Measurements from ENCODE around the gene MACROD2. TPM values are rescaled to one million over a fixed set of nuclear protein-coding genes. Genes with fewer than 3 reads are reported as not detected.

MACROD2 gene
- polyA plus RNA-seq, 2 of the 4 experiments (the other 2 are of a cell fraction): 0.96 to 1.3 TPM

GRCh38 chr20:15854911-15855310 is 1859.6 kb downstream of the MACROD2 start:
- H3K4me1 ChIP-seq: no peaks in the 10 kb centered on the region
- TF ChIP-seq E2F6 (IDR thresholded peaks at IDR 0.05; ENCODE audit: borderline replicate concordance, low read depth) (no peak), NR3C1 (IDR thresholded peaks at IDR 0.05) (no peak), SREBF2 (IDR thresholded peaks at IDR 0.05) (no peak)
- WGBS (ENCODE audit: missing lambda C conversion rate): 0% methylated on average over 2 of the region's 2 CpGs
- DNase-seq (ENCODE audit: low read depth in 1 of 2, low spot score in 1 of 2) (no peak), FAIRE-seq (no peak), ATAC-seq (no peak)
- ChIA-PET CTCF (no interaction called here), POLR2A (no interaction called here)
- no peak overlapping the region for H3K27ac ChIP-seq
- H3K9me3 ChIP-seq: no peaks in the 10 kb centered on the region
- H3K4me2 ChIP-seq: no peak overlapping the region
- H3K4me3 ChIP-seq: no peak overlapping the region

GRCh38 chr20:15857173-15857784 is 1862.0 kb downstream of the MACROD2 start:
- TF ChIP-seq RCOR1 (IDR thresholded peaks at IDR 0.05; ENCODE audit: low read depth, low read length) (no peak), FOSB (CRISPR knock-in tag; IDR thresholded peaks at IDR 0.05) (no peak), CHD2 (IDR thresholded peaks at IDR 0.05; ENCODE audit: low read length, partially characterized antibody) (no peak), GATA3 (IDR thresholded peaks at IDR 0.05; ENCODE audit: borderline replicate concordance) (no peak), POLR2A (IDR thresholded peaks at IDR 0.05; ENCODE audit: low read length) (no peak), SMC3 (IDR thresholded peaks at IDR 0.05) (no peak), HOXA7 (CRISPR knock-in tag; IDR thresholded peaks at IDR 0.05) (no peak), SREBF2 (IDR thresholded peaks at IDR 0.05) (no peak), PHF8 (IDR thresholded peaks at IDR 0.05; ENCODE audit: borderline replicate concordance, low read depth) (no peak), CBX2 (IDR thresholded peaks at IDR 0.05; ENCODE audit: borderline replicate concordance, low read depth) (no peak), KDM1A (IDR thresholded peaks at IDR 0.05; ENCODE audit: low read depth) (no peak), HOXB5 (CRISPR knock-in tag; IDR thresholded peaks at IDR 0.05) (no peak), FOSL2 (IDR thresholded peaks at IDR 0.05) (no peak), FOSL2 (CRISPR knock-in tag; IDR thresholded peaks at IDR 0.05) (no peak), ZNF302 (CRISPR knock-in tag; IDR thresholded peaks at IDR 0.05) (no peak), MAFK (IDR thresholded peaks at IDR 0.05; ENCODE audit: partially characterized antibody) (no peak), PBX3 (IDR thresholded peaks at IDR 0.05) (no peak), FOXS1 (CRISPR knock-in tag; IDR thresholded peaks at IDR 0.05) (no peak), RARB (CRISPR knock-in tag; IDR thresholded peaks at IDR 0.05) (no peak)
- H3K4me2 ChIP-seq: no peak overlapping the region
- DNase-seq (ENCODE audit: low read depth in 1 of 2, low spot score in 1 of 2): no peak
- 8% methylated on average over 4 of the region's 4 CpGs for WGBS (ENCODE audit: missing lambda C conversion rate)
- POLR2A ChIA-PET: no interaction called here
- H3K9me3 ChIP-seq: no peaks in the 10 kb centered on the region
- H3K4me1 ChIP-seq: no peaks in the 10 kb centered on the region
- no peak overlapping the region for H3K27ac ChIP-seq
- CTCF ChIA-PET: interaction anchor here (1.0 to 1.1 kb wide), 2 partner anchors 14 to 73 kb away, joined by 3 read pairs; no protein-coding TSS in a partner anchor
- no peak for ATAC-seq
- FAIRE-seq: no peak
- H3K4me3 ChIP-seq: no peak overlapping the region

- H3K4me1 ChIP-seq: no peaks in the 10 kb centered on the region
- no peak for TF ChIP-seq EHMT2 (IDR thresholded peaks at IDR 0.05; ENCODE audit: low read depth)
- TF ChIP-seq MAX (IDR thresholded peaks at IDR 0.05): no peak
- TF ChIP-seq CHD4 (IDR thresholded peaks at IDR 0.05; ENCODE audit: borderline replicate concordance): no peak
- TF ChIP-seq GATA3 (IDR thresholded peaks at IDR 0.05; ENCODE audit: borderline replicate concordance): no peak
- no peak for TF ChIP-seq CEBPB (IDR thresholded peaks at IDR 0.05)
- no peak for TF ChIP-seq KDM1A (IDR thresholded peaks at IDR 0.05; ENCODE audit: low read depth)
- no peak for TF ChIP-seq TFCP2L1 (CRISPR knock-in tag; IDR thresholded peaks at IDR 0.05)
- no peak for TF ChIP-seq FOSB (CRISPR knock-in tag; IDR thresholded peaks at IDR 0.05)
- TF ChIP-seq BHLHE40 (IDR thresholded peaks at IDR 0.05; ENCODE audit: low read depth, low read length): no peak
- no peak for TF ChIP-seq PBX3 (IDR thresholded peaks at IDR 0.05)
- TF ChIP-seq CBX2 (IDR thresholded peaks at IDR 0.05; ENCODE audit: borderline replicate concordance, low read depth): no peak
- no peak for TF ChIP-seq ESRRA (IDR thresholded peaks at IDR 0.05; ENCODE audit: borderline replicate concordance, low read length)
- TF ChIP-seq JUN (IDR thresholded peaks at IDR 0.05): no peak
- no peak for TF ChIP-seq USF2 (IDR thresholded peaks at IDR 0.05)
- no peak overlapping the region for H3K4me2 ChIP-seq
- peaks cover 3% of the 10 kb centered on the region; the same call in 1 of the 3 replicates for H3K9me3 ChIP-seq
- ChIA-PET POLR2A (no interaction called here), CTCF (no interaction called here)
- 82% methylated on average over 2 of the region's 2 CpGs for WGBS (ENCODE audit: missing lambda C conversion rate)
- ATAC-seq (no peak), DNase-seq (ENCODE audit: low read depth in 1 of 2, low spot score in 1 of 2) (no peak), FAIRE-seq (no peak)
- H3K4me3 ChIP-seq: no peak overlapping the region
- no peak overlapping the region for H3K27ac ChIP-seq
These were observed 1863.7 kb downstream of the MACROD2 start for GRCh38 chr20:15859061-15859460.

Data from A549 (cell line).